IMR-90 (cell line): ENCODE results near the gene ZMIZ1. TPM values are rescaled to one million over a fixed set of nuclear protein-coding genes. Genes with fewer than 3 reads are reported as not detected.

Source experiments
- ATAC-seq: fragments of 200-7000 bp; cut with Tn5 transposase; 2 replicates; pipeline ENCODE4 v1.9.1; 2020; ENCODE audit warnings: low read depth, mild to moderate bottlenecking, moderate library complexity
- BruUV-seq: library from RNA; stranded (reverse); fragments of 400-500 nt; replicated peaks from 2 replicates; lab custom pipeline; 2021; lab: Mats Ljungman, UMichigan
- CTCF ChIA-PET: fragments of 300-600 bp; formaldehyde crosslinking; extraction: SDS; loops from one replicate; lab custom pipeline; 2021; ENCODE audit warnings: antibody characterized with exemption; lab: Yijun Ruan, JAX
- POLR2A ChIA-PET: fragments of 300-600 bp; sonication (Branson Sonifier 250); formaldehyde crosslinking; loops from one replicate; lab custom pipeline; 2022; ENCODE audit warnings: antibody characterized with exemption; ENCODE audit not compliant: unreplicated experiment; lab: Charles Lee
- DNase-seq: peaks from one replicate; pipeline ENCODE4 v3.0.0; 2013
- H2AFZ ChIP-seq: replicated peaks from 2 replicates; pipeline ENCODE3; 2013; ENCODE audit warnings: low read length, mild to moderate bottlenecking; ENCODE audit not compliant: poor library complexity
- H2AK5ac ChIP-seq: 2 replicates; pipeline ENCODE4 v1.6.1; 2013; ENCODE audit warnings: low read depth, low read length, inconsistent platforms
- H2AK9ac ChIP-seq: replicated peaks from 2 replicates; pipeline ENCODE3; 2013; ENCODE audit warnings: mild to moderate bottlenecking, low read depth, low read length, moderate library complexity; ENCODE audit not compliant: poor library complexity
- H2BK120ac ChIP-seq: 2 replicates; pipeline ENCODE4 v1.6.1; 2013; ENCODE audit warnings: low read depth, low read length, inconsistent platforms
- H2BK15ac ChIP-seq: 3 replicates; pipeline ENCODE4 v1.6.1; 2013; ENCODE audit warnings: low read depth, low read length, inconsistent platforms
- H2BK20ac ChIP-seq: 2 replicates; pipeline ENCODE4 v1.6.1; 2013; ENCODE audit warnings: low read depth, mild to moderate bottlenecking, inconsistent platforms, low read length, moderate library complexity
- H2BK5ac ChIP-seq: 2 replicates; pipeline ENCODE4 v1.6.1; 2013; ENCODE audit warnings: mild to moderate bottlenecking, low read depth, low read length, inconsistent platforms; ENCODE audit not compliant: poor library complexity, severe bottlenecking
- H3K14ac ChIP-seq: replicated peaks from 2 replicates; pipeline ENCODE4 v1.6.1; 2013; ENCODE audit warnings: low read depth, low read length, inconsistent platforms
- H3K18ac ChIP-seq: 2 replicates; pipeline ENCODE4 v1.6.1; 2013; ENCODE audit warnings: low read depth, low read length, control low read depth
- H3K23ac ChIP-seq: 2 replicates; pipeline ENCODE4 v1.6.1; 2013; ENCODE audit warnings: low read depth, low read length, inconsistent platforms
- H3K27ac ChIP-seq: 2 replicates; pipeline ENCODE4 v1.5.1; 2013; ENCODE audit warnings: mild to moderate bottlenecking, control low read depth, low read length; ENCODE audit not compliant: insufficient read depth
- H3K27me3 ChIP-seq: 2 replicates; pipeline ENCODE4 v1.6.1; 2013; ENCODE audit warnings: low read length; ENCODE audit not compliant: control insufficient read depth, insufficient read depth
- H3K36me3 ChIP-seq: 2 replicates; pipeline ENCODE4 v1.6.1; 2013; ENCODE audit warnings: low read length, mixed read lengths; ENCODE audit not compliant: control insufficient read depth, insufficient read depth
- H3K4ac ChIP-seq: 2 replicates; pipeline ENCODE4 v1.6.1; 2013; ENCODE audit warnings: low read depth, low read length, inconsistent platforms
- H3K4me1 ChIP-seq: 2 replicates; pipeline ENCODE4 v1.6.1; 2013; ENCODE audit warnings: low read length, mixed read lengths; ENCODE audit not compliant: control insufficient read depth, insufficient read depth
- H3K4me2 ChIP-seq: 2 replicates; pipeline ENCODE4 v1.6.1; 2013; ENCODE audit warnings: low read depth, mild to moderate bottlenecking, control low read depth, low read length, moderate library complexity
- H3K4me3 ChIP-seq: 2 replicates; pipeline ENCODE4 v1.5.1; 2013; ENCODE audit warnings: low read depth, mild to moderate bottlenecking, control low read depth, low read length, moderate library complexity; ENCODE audit not compliant: insufficient read depth
- H3K56ac ChIP-seq: 2 replicates; pipeline ENCODE4 v1.6.1; 2013; ENCODE audit warnings: low read length, inconsistent platforms; ENCODE audit not compliant: insufficient read depth; ENCODE audit errors: extremely low read depth
- H3K79me1 ChIP-seq, 2 experiments: 2 replicates each; pipeline ENCODE4 v1.6.1; 2013; ENCODE audit warnings: low read length in 2 of 2, inconsistent platforms in 1 of 2, low read depth in 1 of 2
- H3K9ac ChIP-seq: 2 replicates; pipeline ENCODE4 v1.6.1; 2013; ENCODE audit warnings: low read depth, low read length, control low read depth
- H3K9me1 ChIP-seq: 2 replicates; pipeline ENCODE4 v1.6.1; 2013; ENCODE audit warnings: low read length, inconsistent platforms; ENCODE audit not compliant: insufficient read depth
- H3K9me3 ChIP-seq: 2 replicates; pipeline ENCODE4 v1.6.1; 2013; ENCODE audit warnings: low read length; ENCODE audit not compliant: control insufficient read depth, insufficient read depth
- H4K20me1 ChIP-seq: 2 replicates; pipeline ENCODE4 v1.6.1; 2013; ENCODE audit warnings: low read length, inconsistent platforms; ENCODE audit not compliant: insufficient read depth
- H4K5ac ChIP-seq: 2 replicates; pipeline ENCODE4 v1.6.1; 2013; ENCODE audit warnings: mild to moderate bottlenecking, low read depth, low read length, control low read depth
- H4K8ac ChIP-seq, 2 experiments: 2 replicates each; pipeline ENCODE4 v1.6.1; 2013; ENCODE audit warnings: low read depth in 2 of 2, low read length in 2 of 2, control low read depth in 1 of 2, inconsistent platforms in 1 of 2
- H4K91ac ChIP-seq: 2 replicates; pipeline ENCODE4 v1.6.1; 2013; ENCODE audit warnings: low read depth, low read length, inconsistent platforms; ENCODE audit not compliant: insufficient read depth
- MAZ ChIP-seq: IDR thresholded peaks from 2 replicates; pipeline ENCODE4 v1.6.1; 2012; ENCODE audit warnings: low read depth, mild to moderate bottlenecking, low read length, improper control_type of control experiment, moderate library complexity, borderline replicate concordance
- POLR2A ChIP-seq: IDR thresholded peaks from 2 replicates; pipeline ENCODE4 v1.6.1; 2012; ENCODE audit warnings: mild to moderate bottlenecking, low read depth, low read length
- SMC3 ChIP-seq: fragments of 150-350 bp; IDR thresholded peaks from 2 replicates; pipeline ENCODE4 v1.6.1; 2016; ENCODE audit warnings: low read depth, mild to moderate bottlenecking, antibody characterized with exemption, low read length, moderate library complexity
- WGBS, 2 experiments: methylation state at CpG; one replicate each; pipeline versions ENCODE4 v1.1.5 to v1.1.7; 2013; ENCODE audit warnings: missing lambda C conversion rate in 2 of 2; ENCODE audit not compliant: insufficient read length in 1 of 2; ENCODE audit errors: extremely low coverage in 2 of 2; 5-methylcytosine and 5-hydroxymethylcytosine counted together
- dilution Hi-C: fragments of 300-500 bp; cut with HindIII; formaldehyde crosslinking; loops from one replicate; pipeline ENCODE4 v1.14.3; 2018; ENCODE audit warnings: low sequenced_read_pairs; ENCODE audit not compliant: unreplicated experiment
- in situ Hi-C: fragments of 300-500 bp; cut with MboI; formaldehyde crosslinking; loops from 3 replicates; pipeline ENCODE4 v1.14.3; 2019; ENCODE audit warnings: low sequenced_read_pairs, inconsistent platforms, mixed read lengths
- intact Hi-C: fragments of 100-400 bp; cut with micrococcal nuclease; formaldehyde crosslinking; loops from 2 replicates; pipeline ENCODE4 v1.10.0; 2022
- polyA plus RNA-seq, 3 experiments: library from polyadenylated mRNA; depleted of rRNA; stranded (reverse); fragments of >200 nt; gene quantifications; 2 replicates each; pipeline ENCODE4 v1.2.3, GENCODE V29; 2012; ENCODE audit warnings: low replicate concordance in 1 of 3
- total RNA-seq: library from RNA; depleted of rRNA; stranded (reverse); fragments of >200 nt; gene quantifications from 2 replicates; pipeline ENCODE4 v1.2.3, GENCODE V29; 2012
- TF ChIP-seq, protein P1 (sequence below): conservative IDR thresholded peaks from 2 replicates; pipeline ENCODE4 v1.5.1; 2012; ENCODE audit warnings: mild to moderate bottlenecking, low read depth, low read length, improper control_type of control experiment

Gene ZMIZ1
- total and polyA plus RNA-seq, 2 of the 4 experiments (the other 2 are of a cell fraction), result 6.6 to 48.7 TPM

DNA sequence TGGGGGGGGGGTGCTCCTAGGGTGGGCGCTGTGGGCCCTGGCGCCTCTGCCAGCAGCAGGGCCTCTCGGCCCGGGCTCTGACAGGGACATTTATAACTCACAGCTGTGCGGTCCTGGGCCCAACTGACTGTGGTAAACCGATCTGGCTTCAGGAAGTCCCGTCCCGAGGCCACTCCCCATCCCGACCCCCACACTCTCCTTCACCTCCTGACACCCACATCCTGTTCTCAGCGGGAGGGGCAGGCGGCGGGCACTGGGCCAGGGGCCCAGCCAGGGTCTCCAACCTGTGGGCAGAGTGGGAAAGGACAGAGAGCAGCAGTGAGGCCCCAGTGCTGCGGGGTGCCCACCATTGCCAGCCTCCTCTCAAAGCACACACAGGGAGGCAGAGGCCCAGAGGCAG is 69.1 kb downstream of the ZMIZ1 start:
- Histone ChIP-seq H2AK9ac (peak overlapping the region; percentile 92), H2BK20ac (peak overlapping the region; percentile 72), H3K9me1 (peaks cover 50% of the 10 kb centered on the region), H4K5ac (peak overlapping the region; percentile 32), H2BK120ac (peak overlapping the region; percentile 95), H3K14ac (peak overlapping the region; percentile 94), H4K91ac (peak overlapping the region; percentile 93), H3K27ac (peak overlapping the region; percentile 90), H2BK5ac (peak overlapping the region; percentile 89), H3K9ac (peak overlapping the region; percentile 66), H3K18ac (peak overlapping the region; percentile 71), H3K4ac (peak overlapping the region; percentile 95), H4K8ac (peak overlapping the region; percentile 74 to 94), H3K23ac (peak overlapping the region; percentile 96), H3K27me3 (no peaks in the 10 kb centered on the region), H3K4me3 (no peak overlapping the region), H3K56ac (no peak overlapping the region), H3K79me1 (peaks cover 42 to 90% of the 10 kb centered on the region in 2 experiments), H2BK15ac (peak overlapping the region; percentile 88; the same call in 1 of the 3 replicates), H3K36me3 (peaks cover 33% of the 10 kb centered on the region), H4K20me1 (peaks cover 13% of the 10 kb centered on the region; the same call in 1 of the 2 replicates), H3K4me1 (peaks cover 68% of the 10 kb centered on the region), H3K9me3 (no peaks in the 10 kb centered on the region), H2AK5ac (peak overlapping the region; percentile 95), H3K4me2 (peak overlapping the region; percentile 3; the same call in 1 of the 2 replicates), H2AFZ (peak overlapping the region; percentile 0)
- ATAC-seq (peak; percentile 27), DNase-seq (peak; percentile 62)
- intact Hi-C loops, result loop anchor here (5.0 kb wide), 1 partner anchor 66 kb away; no protein-coding TSS in a partner anchor
- no TSS peak for BruUV-seq
- in situ Hi-C loops, result loop anchor here (5.0 kb wide), 1 partner anchor 66 kb away; no protein-coding TSS in a partner anchor
- POLR2A ChIA-PET, result interaction anchor here (0.6 kb wide), 1 partner anchor 510 kb away, joined by 6 read pairs; no protein-coding TSS in a partner anchor
- dilution Hi-C loops, result no loop called here
- TF ChIP-seq, protein P1, sequence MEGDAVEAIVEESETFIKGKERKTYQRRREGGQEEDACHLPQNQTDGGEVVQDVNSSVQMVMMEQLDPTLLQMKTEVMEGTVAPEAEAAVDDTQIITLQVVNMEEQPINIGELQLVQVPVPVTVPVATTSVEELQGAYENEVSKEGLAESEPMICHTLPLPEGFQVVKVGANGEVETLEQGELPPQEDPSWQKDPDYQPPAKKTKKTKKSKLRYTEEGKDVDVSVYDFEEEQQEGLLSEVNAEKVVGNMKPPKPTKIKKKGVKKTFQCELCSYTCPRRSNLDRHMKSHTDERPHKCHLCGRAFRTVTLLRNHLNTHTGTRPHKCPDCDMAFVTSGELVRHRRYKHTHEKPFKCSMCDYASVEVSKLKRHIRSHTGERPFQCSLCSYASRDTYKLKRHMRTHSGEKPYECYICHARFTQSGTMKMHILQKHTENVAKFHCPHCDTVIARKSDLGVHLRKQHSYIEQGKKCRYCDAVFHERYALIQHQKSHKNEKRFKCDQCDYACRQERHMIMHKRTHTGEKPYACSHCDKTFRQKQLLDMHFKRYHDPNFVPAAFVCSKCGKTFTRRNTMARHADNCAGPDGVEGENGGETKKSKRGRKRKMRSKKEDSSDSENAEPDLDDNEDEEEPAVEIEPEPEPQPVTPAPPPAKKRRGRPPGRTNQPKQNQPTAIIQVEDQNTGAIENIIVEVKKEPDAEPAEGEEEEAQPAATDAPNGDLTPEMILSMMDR, result no peak
- peak; percentile 42; the same call in 1 of the 2 replicates for TF ChIP-seq MAZ
- no peak for TF ChIP-seq SMC3
- no peak for TF ChIP-seq POLR2A
- 8% methylated on average over 2 of the region's 13 CpGs; no CpG with 5 or more reads in 1 of the 2 experiments for WGBS, 2 experiments
- CTCF ChIA-PET, result no interaction called here
